ENCODE measurements around the gene SLC5A2.
"Not testable (repeated sequence)": the region's sequence is repeated elsewhere in the genome, so short reads cannot be mapped to it uniquely, and the experiment has no call there.

The SLC5A2 gene

GRCh38 chr16:31536804-31537361 lies 54.0 kb downstream of the SLC5A2 start:
- no peak overlapping the region for H3K4me3 Mint-ChIP-seq
- H3K36me3 Mint-ChIP-seq = peaks cover 9% of the 10 kb centered on the region
- no peak for ATAC-seq
- H3K9me3 Mint-ChIP-seq = peaks cover 9% of the 10 kb centered on the region
- H3K4me1 Mint-ChIP-seq = peaks cover 10% of the 10 kb centered on the region
- no peak overlapping the region for H3K27ac Mint-ChIP-seq
- H3K27me3 Mint-ChIP-seq = peaks cover 41% of the 10 kb centered on the region

- peak; percentile 45 for ATAC-seq
- peaks cover 13% of the 10 kb centered on the region for H3K9me3 Mint-ChIP-seq
- H3K4me1 Mint-ChIP-seq = peaks cover 10% of the 10 kb centered on the region
- peak overlapping the region; percentile 48 for H3K27ac Mint-ChIP-seq
- peaks cover 14% of the 10 kb centered on the region for H3K36me3 Mint-ChIP-seq
- peak overlapping the region; percentile 66 for H3K4me3 Mint-ChIP-seq
- H3K27me3 Mint-ChIP-seq = peaks cover 41% of the 10 kb centered on the region
These were observed 54.7 kb downstream of the SLC5A2 start for GRCh38 chr16:31537362-31538242.

GRCh38 chr16:31538243-31538598 lies 55.3 kb downstream of the SLC5A2 start:
- not testable (repeated sequence) for H3K27ac Mint-ChIP-seq, ATAC-seq, H3K4me1 Mint-ChIP-seq, H3K4me3 Mint-ChIP-seq
- H3K9me3 Mint-ChIP-seq = peaks cover 13% of the 10 kb centered on the region
- peaks cover 14% of the 10 kb centered on the region for H3K36me3 Mint-ChIP-seq
- peaks cover 41% of the 10 kb centered on the region for H3K27me3 Mint-ChIP-seq

GRCh38 chr16:31539762-31540161 lies 56.8 kb downstream of the SLC5A2 start:
- H3K36me3 Mint-ChIP-seq = peaks cover 14% of the 10 kb centered on the region
- not testable (repeated sequence) for H3K27ac Mint-ChIP-seq, ATAC-seq, H3K4me1 Mint-ChIP-seq, H3K4me3 Mint-ChIP-seq
- H3K9me3 Mint-ChIP-seq = peaks cover 16% of the 10 kb centered on the region
- peaks cover 41% of the 10 kb centered on the region for H3K27me3 Mint-ChIP-seq
